Measurements from ENCODE around the gene RSU1.

Gene RSU1

GRCh38 chr10:16822027-16822426 lies 4.8 kb upstream of the RSU1 start:
- DNase-seq (ENCODE audit: low spot score): no peak

DNA sequence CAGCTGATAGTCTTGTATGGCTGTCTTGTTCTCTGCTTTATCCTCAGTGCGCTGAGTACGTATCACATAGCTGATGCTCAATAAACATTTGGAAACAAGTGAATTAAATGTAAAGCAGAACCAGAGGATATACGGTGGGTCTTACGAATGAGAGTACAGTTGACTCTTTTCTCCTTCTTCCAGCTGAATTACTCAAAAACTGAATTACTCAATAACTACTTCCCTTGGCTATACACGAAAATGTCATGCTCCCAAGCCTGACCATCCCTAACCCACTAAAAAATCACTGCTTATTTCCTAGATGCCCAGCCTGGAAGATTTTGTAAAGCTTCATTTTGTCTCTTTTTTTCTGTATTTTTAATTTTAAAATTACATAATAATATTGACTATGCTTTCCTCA lies 3.2 kb upstream of the RSU1 start:
- no peak for DNase-seq (ENCODE audit: low spot score)

DNA sequence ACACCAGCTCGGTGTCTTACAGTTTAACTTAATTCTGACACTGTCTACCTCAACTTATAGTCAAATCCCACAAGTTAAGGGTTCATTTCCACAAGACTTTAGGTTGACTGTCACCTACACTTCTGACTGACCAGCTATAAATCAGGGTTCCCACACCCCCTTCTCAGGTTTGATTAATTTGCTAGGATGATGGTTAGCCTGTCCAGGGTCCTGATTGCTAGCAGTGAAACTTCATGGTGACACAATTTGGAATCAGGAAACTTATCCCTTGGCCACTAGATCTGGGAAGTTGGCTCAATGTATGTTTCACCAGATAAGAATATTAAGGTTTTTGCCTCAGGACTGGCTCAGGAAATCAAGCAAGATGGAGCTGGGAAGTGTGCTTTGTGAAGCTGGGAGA lies 2.8 kb upstream of the RSU1 start:
- no peak for DNase-seq (ENCODE audit: low spot score)

DNA sequence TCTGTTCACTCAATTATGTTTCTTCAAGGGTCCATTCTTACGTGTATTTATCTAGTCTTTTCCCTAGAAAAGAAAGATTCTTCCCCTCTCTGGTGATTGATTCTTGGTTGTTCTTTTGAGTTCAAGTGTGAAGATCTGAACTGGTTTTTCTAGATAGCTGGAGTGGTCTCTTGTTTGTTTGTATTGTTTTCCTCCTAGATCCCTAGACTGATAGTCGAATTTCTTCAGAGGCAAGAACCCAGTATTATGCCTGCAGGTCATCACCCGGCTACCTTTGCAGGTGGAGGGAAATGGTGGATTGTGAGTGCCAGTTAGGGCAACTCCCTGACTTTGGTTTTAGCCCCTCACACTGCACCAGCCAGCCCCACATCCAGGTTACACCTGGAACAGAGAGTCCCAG lies 2.2 kb upstream of the RSU1 start:
- DNase-seq (ENCODE audit: low spot score): no peak

DNA sequence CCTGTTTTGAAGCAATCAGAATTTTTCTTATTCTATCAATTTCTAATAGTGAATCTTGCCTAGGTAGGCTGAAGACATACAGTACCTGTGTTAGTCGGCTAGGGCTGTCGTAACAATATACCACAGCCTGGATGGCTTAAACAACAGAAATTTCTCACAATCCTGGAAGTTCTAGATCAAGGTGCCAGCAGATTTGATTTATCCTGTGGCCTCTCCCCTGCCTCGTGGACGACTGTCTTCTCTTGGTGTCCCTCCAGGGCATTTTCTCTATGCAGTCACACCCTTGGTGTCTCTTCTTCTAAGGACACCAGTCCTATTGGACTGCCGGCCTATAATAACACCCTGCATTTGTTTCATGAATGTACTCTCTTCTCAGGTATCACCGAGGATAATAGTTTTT lies 1.8 kb upstream of the RSU1 start:
- DNase-seq (ENCODE audit: low spot score): no peak

- no peak for DNase-seq (ENCODE audit: low spot score)
These were observed 447 bp downstream of the RSU1 start for GRCh38 chr10:16816830-16817124.

DNA sequence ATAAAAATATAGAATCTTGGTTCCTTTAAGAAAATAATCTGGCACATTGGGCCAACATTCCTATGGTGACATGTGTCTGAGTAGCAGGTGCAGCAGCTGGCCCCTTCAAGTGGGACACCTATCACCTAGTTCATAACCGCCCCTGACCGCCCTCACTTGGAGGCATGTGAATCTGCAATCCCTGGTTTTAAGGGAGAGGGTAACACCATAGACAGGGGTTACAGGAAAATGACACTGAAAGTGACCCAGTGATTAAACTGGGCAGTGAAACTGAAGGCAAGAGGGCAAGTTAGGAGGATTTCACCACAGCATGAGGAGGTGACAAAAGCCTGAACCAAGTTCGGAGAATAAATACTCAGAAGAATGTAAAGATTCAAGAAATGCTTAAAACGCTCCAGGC lies 1.1 kb downstream of the RSU1 start:
- no peak for DNase-seq (ENCODE audit: low spot score)

GRCh38 chr10:16814012-16814411 lies 3.2 kb downstream of the RSU1 start:
- no peak for DNase-seq (ENCODE audit: low spot score)

- no peak for DNase-seq (ENCODE audit: low spot score)
These were observed 4.5 kb downstream of the RSU1 start for GRCh38 chr10:16812676-16813075.

GRCh38 chr10:16811765-16812164 lies 5.5 kb downstream of the RSU1 start:
- no peak for DNase-seq (ENCODE audit: low spot score)

- DNase-seq (ENCODE audit: low spot score): no peak
These were observed 5.9 kb downstream of the RSU1 start for GRCh38 chr10:16811292-16811691.

- peak; percentile 54 for DNase-seq (ENCODE audit: low spot score)
These were observed 8.0 kb downstream of the RSU1 start for GRCh38 chr10:16809074-16809718.

DNA sequence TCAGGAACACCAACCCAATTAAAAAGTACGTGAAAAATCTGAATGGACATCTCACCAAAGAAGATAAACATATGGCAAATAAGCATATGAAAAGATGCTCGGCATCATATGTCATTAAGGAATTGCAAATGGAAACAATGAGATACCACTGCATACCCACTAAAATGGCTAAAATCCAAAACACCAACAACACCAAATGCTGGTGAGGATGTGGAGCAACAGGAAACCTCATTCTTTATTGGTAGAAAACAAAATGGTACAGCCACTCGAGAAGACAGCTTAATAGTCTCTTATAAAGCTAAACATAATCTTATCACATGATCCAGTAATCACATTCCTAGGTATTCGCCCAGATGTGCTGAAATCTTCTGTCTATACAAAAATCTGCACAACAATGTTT lies 13.1 kb downstream of the RSU1 start:
- DNase-seq (ENCODE audit: low spot score): no peak

- no peak for DNase-seq (ENCODE audit: low spot score)
These were observed 13.8 kb downstream of the RSU1 start for GRCh38 chr10:16803464-16803863.

DNA sequence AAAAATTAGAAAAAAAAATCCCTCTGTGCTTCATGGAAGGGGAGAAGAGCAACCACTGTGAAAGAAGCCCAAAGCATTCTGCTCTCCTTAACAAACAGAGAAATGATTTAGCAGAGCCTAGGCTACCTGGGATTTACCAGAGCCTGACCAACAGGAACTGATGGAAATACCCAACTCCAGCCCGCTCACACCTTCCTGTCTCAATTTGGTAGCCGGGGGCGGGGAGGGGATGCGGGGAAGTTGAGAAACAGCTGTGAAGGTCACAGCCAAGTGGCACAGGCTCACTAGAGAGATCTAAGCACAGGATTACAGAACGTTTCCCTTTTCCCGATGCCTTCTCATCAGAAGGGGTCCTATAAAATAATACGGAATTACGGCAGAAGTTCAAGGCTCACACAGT lies 17.6 kb downstream of the RSU1 start:
- DNase-seq (ENCODE audit: low spot score): no peak

DNA sequence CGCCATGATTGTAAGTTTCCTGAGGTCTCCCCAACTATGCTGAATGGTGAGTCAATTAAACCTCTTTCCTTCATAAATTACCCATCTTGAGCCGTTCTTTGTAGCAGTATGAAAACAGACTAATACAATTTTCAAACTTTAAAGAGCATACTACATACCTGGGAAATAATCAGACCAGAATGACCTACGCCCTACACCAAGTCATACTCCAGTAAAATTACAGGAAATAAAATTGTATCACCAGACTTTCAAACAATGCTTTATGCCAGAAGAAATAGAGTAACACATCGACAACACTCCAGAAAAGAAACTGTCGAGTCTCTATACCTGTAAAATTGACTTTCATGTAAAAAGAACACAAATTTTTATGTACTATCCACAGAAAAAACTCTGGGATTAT lies 18.7 kb downstream of the RSU1 start:
- DNase-seq (ENCODE audit: low spot score): no peak

- no peak for DNase-seq (ENCODE audit: low spot score)
These were observed 21.7 kb downstream of the RSU1 start for GRCh38 chr10:16795410-16796073.

DNA sequence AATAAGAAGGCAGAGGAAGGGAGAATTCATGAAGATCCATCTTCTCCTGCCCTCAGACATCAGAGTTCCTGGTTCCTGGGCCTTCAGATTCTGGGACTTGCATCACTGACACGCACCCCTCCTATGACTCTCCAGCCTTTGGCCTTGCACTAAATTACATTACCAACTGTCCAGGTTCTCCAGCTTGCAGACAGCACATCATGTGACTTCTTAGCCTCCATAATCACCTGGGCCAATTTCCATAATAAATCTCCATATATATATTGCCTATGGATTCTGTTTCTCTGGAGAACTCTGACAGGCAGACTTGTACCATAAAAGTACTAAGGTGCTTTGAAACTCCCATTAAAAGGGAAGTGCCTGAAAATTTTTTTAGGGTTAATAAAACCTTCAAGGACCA lies 23.2 kb downstream of the RSU1 start:
- DNase-seq (ENCODE audit: low spot score): no peak

DNA sequence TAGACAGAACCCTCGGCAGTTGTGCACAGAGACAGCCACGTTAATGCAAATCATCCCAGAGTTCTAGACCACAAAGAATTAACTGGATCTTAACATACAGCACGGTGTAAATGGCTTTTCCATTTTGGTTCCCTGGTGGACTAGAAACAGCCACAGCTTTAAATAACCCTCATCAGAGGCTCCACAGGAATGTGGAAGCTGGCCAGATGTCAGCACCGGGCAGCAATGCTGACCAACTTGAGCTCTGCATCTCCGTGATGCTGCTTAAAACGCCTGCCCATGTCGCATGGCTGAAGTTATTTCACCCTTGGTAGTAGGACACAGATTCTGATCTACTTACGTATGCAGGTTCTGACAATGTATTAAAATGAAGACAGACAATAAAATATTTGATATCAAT lies 24.5 kb downstream of the RSU1 start:
- DNase-seq (ENCODE audit: low spot score): no peak

- DNase-seq (ENCODE audit: low spot score): no peak
These were observed 27.5 kb downstream of the RSU1 start for GRCh38 chr10:16789765-16790164.

- DNase-seq (ENCODE audit: low spot score): no peak
These were observed 28.0 kb downstream of the RSU1 start for GRCh38 chr10:16789261-16789660.

DNA sequence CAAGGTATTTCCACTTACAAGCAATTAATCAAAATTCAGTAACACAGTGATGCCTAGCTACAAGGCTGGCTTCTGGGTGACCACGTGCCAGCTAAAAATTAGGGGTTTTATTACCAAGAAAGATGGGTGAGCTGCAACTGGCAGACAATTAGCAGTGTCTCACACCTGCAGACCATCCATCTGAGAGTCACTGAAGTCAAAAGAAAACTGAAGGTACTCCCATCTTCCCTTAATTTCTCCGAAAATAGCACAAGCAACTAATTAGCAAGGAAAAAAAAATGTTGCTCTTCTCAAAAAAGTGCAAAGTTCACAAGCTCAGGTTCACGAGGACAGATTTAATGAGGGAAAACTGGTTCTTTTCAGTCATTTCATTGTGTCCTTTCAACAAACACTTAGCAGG lies 28.4 kb downstream of the RSU1 start:
- no peak for DNase-seq (ENCODE audit: low spot score)

DNA sequence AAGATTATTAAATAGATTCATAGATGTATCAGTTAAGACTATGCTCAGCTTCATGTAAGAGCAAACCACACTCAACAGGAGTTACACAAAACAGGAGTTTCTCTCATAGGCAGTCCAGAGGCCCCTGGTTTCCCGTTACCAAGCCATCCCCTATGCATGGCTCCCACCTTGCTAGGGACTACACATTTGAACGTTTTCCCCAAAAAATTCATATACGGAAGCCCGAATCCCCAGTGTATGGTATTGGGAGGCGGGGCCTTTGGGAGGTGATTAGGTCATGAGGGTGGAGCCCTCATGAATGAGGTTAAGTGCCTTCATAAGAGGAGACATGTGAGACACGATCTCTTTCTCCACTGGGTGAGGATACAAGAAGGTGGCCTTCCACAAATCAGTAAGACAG lies 29.1 kb downstream of the RSU1 start:
- DNase-seq (ENCODE audit: low spot score): peak; percentile 25

- DNase-seq (ENCODE audit: low spot score): peak; percentile 81
These were observed 29.8 kb downstream of the RSU1 start for GRCh38 chr10:16787361-16787791.
